Measurements from ENCODE around the gene CACNA2D2. TPM values are rescaled to one million over a fixed set of nuclear protein-coding genes. Genes with fewer than 3 reads are reported as not detected.

Gene CACNA2D2
- total RNA-seq, 1 donor from 2014 or later: 5.0 TPM

DNA sequence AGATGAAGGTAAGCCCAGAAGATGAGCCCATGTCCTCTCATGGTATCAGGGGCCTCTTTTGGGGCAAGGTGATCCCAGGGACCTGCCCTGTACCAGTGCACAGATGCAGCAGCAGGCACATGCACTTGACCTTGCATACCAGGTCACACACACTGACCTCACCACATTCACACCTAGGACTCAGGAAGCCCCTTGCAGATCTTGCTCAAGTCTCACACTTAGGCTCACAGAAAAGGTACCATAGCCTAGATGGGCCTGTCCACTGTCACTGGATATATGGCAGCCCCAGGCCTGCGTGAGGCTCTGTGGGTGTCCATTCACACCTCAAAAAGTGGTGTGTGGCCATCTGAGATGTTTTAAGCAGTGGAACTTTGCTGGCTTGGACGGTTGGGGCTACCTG, 58.7 kb downstream of the CACNA2D2 start:
- DNase-seq: no peak
- no peak overlapping the region for H3K4me3 Mint-ChIP-seq (ENCODE audit: unreplicated experiment)
- TF ChIP-seq, protein P1, sequence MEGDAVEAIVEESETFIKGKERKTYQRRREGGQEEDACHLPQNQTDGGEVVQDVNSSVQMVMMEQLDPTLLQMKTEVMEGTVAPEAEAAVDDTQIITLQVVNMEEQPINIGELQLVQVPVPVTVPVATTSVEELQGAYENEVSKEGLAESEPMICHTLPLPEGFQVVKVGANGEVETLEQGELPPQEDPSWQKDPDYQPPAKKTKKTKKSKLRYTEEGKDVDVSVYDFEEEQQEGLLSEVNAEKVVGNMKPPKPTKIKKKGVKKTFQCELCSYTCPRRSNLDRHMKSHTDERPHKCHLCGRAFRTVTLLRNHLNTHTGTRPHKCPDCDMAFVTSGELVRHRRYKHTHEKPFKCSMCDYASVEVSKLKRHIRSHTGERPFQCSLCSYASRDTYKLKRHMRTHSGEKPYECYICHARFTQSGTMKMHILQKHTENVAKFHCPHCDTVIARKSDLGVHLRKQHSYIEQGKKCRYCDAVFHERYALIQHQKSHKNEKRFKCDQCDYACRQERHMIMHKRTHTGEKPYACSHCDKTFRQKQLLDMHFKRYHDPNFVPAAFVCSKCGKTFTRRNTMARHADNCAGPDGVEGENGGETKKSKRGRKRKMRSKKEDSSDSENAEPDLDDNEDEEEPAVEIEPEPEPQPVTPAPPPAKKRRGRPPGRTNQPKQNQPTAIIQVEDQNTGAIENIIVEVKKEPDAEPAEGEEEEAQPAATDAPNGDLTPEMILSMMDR (IDR thresholded peaks at IDR 0.05; ENCODE audit: partially characterized antibody, unreplicated experiment): no peak
- H3K4me1 Mint-ChIP-seq (ENCODE audit: low read depth, unreplicated experiment): peaks cover 13% of the 10 kb centered on the region
- no peaks in the 10 kb centered on the region for H3K36me3 Mint-ChIP-seq (ENCODE audit: unreplicated experiment)
- H3K9me3 Mint-ChIP-seq (ENCODE audit: unreplicated experiment): peaks cover 3% of the 10 kb centered on the region
- peaks cover 3% of the 10 kb centered on the region for H3K27me3 Mint-ChIP-seq (ENCODE audit: unreplicated experiment)
- H3K27ac Mint-ChIP-seq (ENCODE audit: unreplicated experiment): no peak overlapping the region

DNA sequence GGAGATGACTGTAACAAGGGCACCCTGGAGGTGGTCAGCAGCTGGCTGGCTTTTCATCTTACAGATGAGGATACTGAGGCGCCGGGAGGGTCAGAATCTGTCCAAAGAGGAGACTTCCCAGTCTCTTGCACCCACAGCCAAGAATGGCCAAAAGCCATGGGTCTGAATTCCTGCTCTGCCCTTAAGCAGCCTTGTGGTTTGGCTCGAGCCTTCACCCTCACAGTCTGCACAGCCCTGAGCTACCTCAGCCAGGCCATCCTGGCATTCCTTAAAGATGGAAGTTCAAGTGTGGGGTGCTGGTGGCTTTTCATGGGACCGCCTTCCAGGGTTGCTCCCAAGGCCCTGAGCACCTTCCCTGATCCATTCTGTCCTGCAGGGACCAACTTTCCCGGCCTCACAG, 59.2 kb downstream of the CACNA2D2 start:
- no peak for DNase-seq
- Mint-ChIP-seq H3K27me3 (ENCODE audit: unreplicated experiment) (peaks cover 3% of the 10 kb centered on the region), H3K9me3 (ENCODE audit: unreplicated experiment) (peaks cover 3% of the 10 kb centered on the region), H3K36me3 (ENCODE audit: unreplicated experiment) (no peaks in the 10 kb centered on the region), H3K27ac (ENCODE audit: unreplicated experiment) (no peak overlapping the region), H3K4me1 (ENCODE audit: low read depth, unreplicated experiment) (peaks cover 13% of the 10 kb centered on the region), H3K4me3 (ENCODE audit: unreplicated experiment) (no peak overlapping the region)
- TF ChIP-seq, protein P1 (IDR thresholded peaks at IDR 0.05; ENCODE audit: partially characterized antibody, unreplicated experiment): no peak

DNA sequence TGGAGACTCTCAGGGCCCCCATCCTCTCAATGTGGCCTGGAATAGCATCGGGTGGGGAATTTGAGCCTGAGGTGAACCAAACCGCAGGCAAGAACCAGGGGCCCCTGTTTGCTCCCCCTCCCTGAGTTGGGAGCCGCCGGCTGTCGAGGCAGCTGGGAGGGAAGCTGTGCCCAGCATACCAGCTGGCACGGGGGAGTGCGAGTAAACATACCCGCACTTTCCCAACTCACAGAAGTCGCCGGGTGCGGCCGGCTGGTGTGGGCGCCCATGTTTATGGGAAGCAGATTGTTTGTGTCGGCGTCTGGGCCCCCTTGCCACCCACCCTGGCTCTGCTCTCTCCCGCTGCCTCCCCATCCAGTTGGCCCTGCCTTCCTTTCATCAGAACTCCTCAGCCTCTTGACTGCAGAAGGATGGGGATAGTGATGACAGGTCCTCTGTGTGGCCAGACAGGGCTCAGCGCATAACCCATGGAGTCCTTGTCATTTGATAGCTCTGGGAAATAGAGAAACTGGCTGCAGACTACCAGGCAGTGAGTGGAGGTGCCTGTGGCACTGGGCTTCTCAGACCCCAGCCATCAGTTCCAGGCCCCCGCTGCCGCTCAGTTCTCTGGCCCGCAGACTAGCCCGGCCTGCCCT, 60.4 kb downstream of the CACNA2D2 start:
- Mint-ChIP-seq H3K27ac (ENCODE audit: unreplicated experiment) (no peak overlapping the region), H3K9me3 (ENCODE audit: unreplicated experiment) (peaks cover 3% of the 10 kb centered on the region), H3K4me1 (ENCODE audit: low read depth, unreplicated experiment) (peaks cover 15% of the 10 kb centered on the region), H3K4me3 (ENCODE audit: unreplicated experiment) (no peak overlapping the region), H3K27me3 (ENCODE audit: unreplicated experiment) (peaks cover 9% of the 10 kb centered on the region), H3K36me3 (ENCODE audit: unreplicated experiment) (no peaks in the 10 kb centered on the region)
- no peak for DNase-seq
- TF ChIP-seq, protein P1 (IDR thresholded peaks at IDR 0.05; ENCODE audit: partially characterized antibody, unreplicated experiment): no peak

DNA sequence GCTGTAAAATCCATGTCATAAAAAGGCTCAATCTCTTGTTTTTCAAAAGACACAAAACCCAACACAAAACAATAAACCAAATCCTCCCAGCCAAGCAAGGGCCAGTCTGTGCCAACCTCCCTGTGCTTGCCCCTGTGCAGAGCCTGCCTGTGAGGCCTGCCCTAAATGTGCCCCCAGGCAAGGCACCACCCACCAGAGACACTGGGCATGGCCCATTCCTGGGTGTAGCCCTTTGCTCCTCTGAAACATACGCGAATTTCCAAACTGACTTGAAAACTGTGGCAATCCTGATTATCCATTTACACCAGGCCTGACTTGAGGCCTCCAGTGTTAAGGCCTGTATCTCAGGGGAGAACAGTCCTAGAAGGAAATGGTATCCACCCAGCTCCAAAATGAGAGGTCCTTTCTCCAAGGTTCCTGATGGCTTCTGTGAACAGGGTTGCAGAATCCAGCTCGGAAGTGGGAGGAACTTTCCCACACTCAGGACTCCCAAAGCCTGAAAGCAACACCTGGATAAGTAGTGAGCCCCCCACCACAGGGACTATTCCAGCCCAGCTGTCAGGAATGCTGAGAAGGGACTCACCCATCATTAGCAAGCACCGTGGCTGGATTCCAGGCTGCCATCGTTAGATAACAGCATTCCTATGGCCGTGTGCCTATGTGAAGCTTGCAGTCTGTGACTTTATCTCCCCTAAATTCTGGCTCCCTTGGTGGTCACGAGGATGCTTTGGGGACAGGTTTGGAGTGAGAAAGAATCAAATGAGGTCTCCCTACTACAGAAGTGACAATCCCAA, 61.8 kb downstream of the CACNA2D2 start:
- DNase-seq: no peak
- peaks cover 3% of the 10 kb centered on the region for H3K9me3 Mint-ChIP-seq (ENCODE audit: unreplicated experiment)
- no peak overlapping the region for H3K27ac Mint-ChIP-seq (ENCODE audit: unreplicated experiment)
- H3K4me3 Mint-ChIP-seq (ENCODE audit: unreplicated experiment): peak overlapping the region; percentile 18
- peaks cover 12% of the 10 kb centered on the region for H3K27me3 Mint-ChIP-seq (ENCODE audit: unreplicated experiment)
- H3K4me1 Mint-ChIP-seq (ENCODE audit: low read depth, unreplicated experiment): peaks cover 24% of the 10 kb centered on the region
- H3K36me3 Mint-ChIP-seq (ENCODE audit: unreplicated experiment): no peaks in the 10 kb centered on the region
- TF ChIP-seq, protein P1 (IDR thresholded peaks at IDR 0.05; ENCODE audit: partially characterized antibody, unreplicated experiment): no peak

DNA sequence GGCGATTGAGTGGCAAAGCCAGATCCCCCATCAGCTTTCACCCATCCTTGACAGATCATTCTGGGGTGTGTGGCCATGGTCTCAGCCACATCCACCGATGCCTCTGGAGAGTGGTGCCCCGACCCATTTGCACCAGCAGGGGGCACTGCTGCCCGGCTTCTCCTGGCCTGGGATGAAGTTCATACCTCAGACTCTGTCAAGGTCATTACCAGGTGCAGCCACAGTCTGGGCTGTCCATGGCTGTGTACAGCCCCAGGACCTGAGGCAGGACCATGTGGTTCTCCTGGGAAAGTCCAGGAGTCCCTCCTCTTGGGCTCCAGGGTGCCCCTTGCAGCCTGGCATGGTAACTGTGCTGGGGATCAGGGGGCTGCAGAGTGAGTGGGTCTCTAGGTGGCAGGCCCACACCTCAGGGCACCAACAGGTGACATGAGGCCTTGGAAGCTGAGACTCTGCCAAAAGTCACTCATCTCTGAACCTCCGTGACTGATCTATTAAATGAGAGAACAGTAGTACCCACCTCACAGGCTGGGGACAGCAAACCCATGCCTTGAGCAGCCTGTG, 67.2 kb downstream of the CACNA2D2 start:
- Mint-ChIP-seq H3K4me1 (ENCODE audit: low read depth, unreplicated experiment) (peaks cover 24% of the 10 kb centered on the region), H3K9me3 (ENCODE audit: unreplicated experiment) (peaks cover 10% of the 10 kb centered on the region), H3K27me3 (ENCODE audit: unreplicated experiment) (peaks cover 9% of the 10 kb centered on the region), H3K36me3 (ENCODE audit: unreplicated experiment) (no peaks in the 10 kb centered on the region), H3K27ac (ENCODE audit: unreplicated experiment) (no peak overlapping the region), H3K4me3 (ENCODE audit: unreplicated experiment) (no peak overlapping the region)
- peak; percentile 88 for DNase-seq
- TF ChIP-seq, protein P1 (IDR thresholded peaks at IDR 0.05; ENCODE audit: partially characterized antibody, unreplicated experiment): peak; percentile 97

Measured in glutamatergic neuron (in vitro differentiated cells).